ENCODE data around the gene NUP35. TPM values are rescaled to one million over a fixed set of nuclear protein-coding genes. Genes with fewer than 3 reads are reported as not detected.

Gene NUP35
- total and polyA plus RNA-seq, 2 of the 4 experiments (the other 2 are of a cell fraction): 10.9 to 23.3 TPM

GRCh38 chr2:183112577-183112976 lies 11.7 kb upstream of the NUP35 start:
- Histone ChIP-seq H4K5ac (ENCODE audit: low read depth, low read length) (no peak overlapping the region), H3K79me1 (ENCODE audit: low read depth in 1 of 2, low read length in 2 of 2) (no peaks in the 10 kb centered on the region), H3K18ac (ENCODE audit: low read depth, low read length) (no peak overlapping the region), H3K9me1 (ENCODE audit: insufficient read depth, low read length) (no peaks in the 10 kb centered on the region), H2AFZ (replicated peaks; ENCODE audit: low read length, poor library complexity) (no peak overlapping the region), H4K8ac (ENCODE audit: low read depth in 2 of 2, low read length in 2 of 2) (no peak overlapping the region), H2AK5ac (ENCODE audit: low read depth, low read length) (no peak overlapping the region), H3K14ac (replicated peaks; ENCODE audit: low read depth, low read length) (no peak overlapping the region), H3K27me3 (ENCODE audit: control insufficient read depth, insufficient read depth, low read length) (peaks cover 2% of the 10 kb centered on the region; the same call in 1 of the 2 replicates), H3K4me1 (ENCODE audit: control insufficient read depth, insufficient read depth, low read length) (0 out of 2 replicates have a peak, but pooled peaks cover 2% of the 10 kb centered on the region), H2BK15ac (ENCODE audit: low read depth, low read length) (no peak overlapping the region), H3K4ac (ENCODE audit: low read depth, low read length) (no peak overlapping the region), H4K20me1 (ENCODE audit: insufficient read depth, low read length) (no peaks in the 10 kb centered on the region), H3K36me3 (ENCODE audit: control insufficient read depth, insufficient read depth, low read length) (no peaks in the 10 kb centered on the region), H2BK120ac (ENCODE audit: low read depth, low read length) (no peak overlapping the region), H3K4me3 (ENCODE audit: insufficient read depth, low read depth, low read length) (no peak overlapping the region), H3K56ac (ENCODE audit: extremely low read depth, insufficient read depth, low read length) (no peak overlapping the region), H3K9ac (ENCODE audit: low read depth, low read length) (no peak overlapping the region), H3K23ac (ENCODE audit: low read depth, low read length) (no peak overlapping the region), H2BK5ac (ENCODE audit: low read depth, low read length, poor library complexity, severe bottlenecking) (no peak overlapping the region), H2BK20ac (ENCODE audit: low read depth, low read length) (no peak overlapping the region), H3K9me3 (ENCODE audit: control insufficient read depth, insufficient read depth, low read length) (no peaks in the 10 kb centered on the region), H3K4me2 (ENCODE audit: low read depth, low read length) (no peak overlapping the region), H3K27ac (ENCODE audit: insufficient read depth, low read length) (no peak overlapping the region), H4K91ac (ENCODE audit: insufficient read depth, low read depth, low read length) (no peak overlapping the region), H2AK9ac (replicated peaks; ENCODE audit: low read depth, low read length, poor library complexity) (no peak overlapping the region)
- ATAC-seq (ENCODE audit: low read depth): no peak
- dilution Hi-C loops (cut with HindIII; ENCODE audit: low sequenced_read_pairs, unreplicated experiment): no loop called here
- peak; percentile 5 for DNase-seq
- no TSS peak for BruUV-seq (replicated peaks)
- intact Hi-C loops (cut with micrococcal nuclease): no loop called here
- ChIA-PET POLR2A (ENCODE audit: unreplicated experiment) (no interaction called here), CTCF (no interaction called here)
- in situ Hi-C loops (cut with MboI; ENCODE audit: low sequenced_read_pairs): no loop called here
- no CpG with 5 or more reads among the region's 3 CpGs for WGBS, 2 experiments (ENCODE audit: extremely low coverage in 2 of 2, insufficient read length in 1 of 2)
- TF ChIP-seq CTCF (conservative IDR thresholded peaks at IDR 0.05; ENCODE audit: low read depth, low read length): no peak
- no peak for TF ChIP-seq NFE2L2 (IDR thresholded peaks at IDR 0.05; ENCODE audit: low read depth, low read length)
- TF ChIP-seq MAZ (IDR thresholded peaks at IDR 0.05; ENCODE audit: borderline replicate concordance, low read depth, low read length): no peak
- no peak for TF ChIP-seq RCOR1 (IDR thresholded peaks at IDR 0.05; ENCODE audit: insufficient replicate concordance, low read length)
- TF ChIP-seq RFX5 (IDR thresholded peaks at IDR 0.05; ENCODE audit: low read depth, low read length): no peak
- TF ChIP-seq SMC3 (IDR thresholded peaks at IDR 0.05; ENCODE audit: low read depth, low read length): no peak
- TF ChIP-seq FOS (IDR thresholded peaks at IDR 0.05; ENCODE audit: low read depth, low read length): no peak
- TF ChIP-seq, protein P1, sequence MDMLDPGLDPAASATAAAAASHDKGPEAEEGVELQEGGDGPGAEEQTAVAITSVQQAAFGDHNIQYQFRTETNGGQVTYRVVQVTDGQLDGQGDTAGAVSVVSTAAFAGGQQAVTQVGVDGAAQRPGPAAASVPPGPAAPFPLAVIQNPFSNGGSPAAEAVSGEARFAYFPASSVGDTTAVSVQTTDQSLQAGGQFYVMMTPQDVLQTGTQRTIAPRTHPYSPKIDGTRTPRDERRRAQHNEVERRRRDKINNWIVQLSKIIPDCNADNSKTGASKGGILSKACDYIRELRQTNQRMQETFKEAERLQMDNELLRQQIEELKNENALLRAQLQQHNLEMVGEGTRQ (IDR thresholded peaks at IDR 0.05; ENCODE audit: low read depth, low read length): no peak
- TF ChIP-seq MXI1 (IDR thresholded peaks at IDR 0.05; ENCODE audit: borderline replicate concordance, low read depth, low read length): no peak
- TF ChIP-seq POLR2A (IDR thresholded peaks at IDR 0.05; ENCODE audit: low read depth, low read length): no peak
- no peak for TF ChIP-seq CHD1 (IDR thresholded peaks at IDR 0.05; ENCODE audit: low read depth, low read length)
- no peak for TF ChIP-seq MAFK (IDR thresholded peaks at IDR 0.05; ENCODE audit: low read depth, low read length)
- TF ChIP-seq RAD21 (IDR thresholded peaks at IDR 0.05; ENCODE audit: low read length): no peak
- TF ChIP-seq ELK1 (IDR thresholded peaks at IDR 0.05; ENCODE audit: borderline replicate concordance, low read depth, low read length): no peak
- TF ChIP-seq CEBPB (IDR thresholded peaks at IDR 0.05; ENCODE audit: low read depth, low read length): no peak
